Mesodermal cell (in vitro differentiated cells): ENCODE measurements around the gene FURIN.
"Not testable (repeated sequence)": the region's sequence is repeated elsewhere in the genome, so short reads cannot be mapped to it uniquely, and the experiment has no call there.

Source experiments
- H3K27ac ChIP-seq: 2 replicates; pipeline ENCODE4 v1.7.0; 2013; ENCODE audit warnings: mild to moderate bottlenecking, low read depth, low read length, moderate library complexity; ENCODE audit not compliant: severe bottlenecking
- H3K36me3 ChIP-seq: 2 replicates; pipeline ENCODE4 v1.7.1; 2013; ENCODE audit warnings: mild to moderate bottlenecking, low read length, moderate library complexity; ENCODE audit not compliant: control insufficient read depth, insufficient read depth
- H3K4me1 ChIP-seq: one replicate; pipeline ENCODE4 v1.7.1; 2013; ENCODE audit warnings: mild to moderate bottlenecking, low read length; ENCODE audit not compliant: insufficient read depth, control insufficient read depth, poor library complexity, severe bottlenecking
- H3K4me3 ChIP-seq: 2 replicates; pipeline ENCODE4 v1.7.0; 2013; ENCODE audit warnings: low read length, control low read depth, mild to moderate bottlenecking; ENCODE audit not compliant: insufficient read depth, poor library complexity, severe bottlenecking; ENCODE audit errors: extremely low read depth
- H3K9me3 ChIP-seq: 2 replicates; pipeline ENCODE4 v1.7.1; 2013; ENCODE audit warnings: mild to moderate bottlenecking, low read length, moderate library complexity; ENCODE audit not compliant: control insufficient read depth
- WGBS, 2 experiments: methylation state at CpG; one replicate each; pipeline ENCODE4 v1.1.5; 2013; ENCODE audit warnings: missing lambda C conversion rate in 2 of 2; ENCODE audit not compliant: insufficient coverage in 2 of 2; 5-methylcytosine and 5-hydroxymethylcytosine counted together

Gene FURIN

GRCh38 chr15:90918835-90919234 is 50.4 kb downstream of the FURIN start:
- H3K9me3 ChIP-seq: no peaks in the 10 kb centered on the region
- H3K36me3 ChIP-seq: peaks cover 30% of the 10 kb centered on the region
- H3K4me1 ChIP-seq: peaks cover 10% of the 10 kb centered on the region
- 96 to 98% methylated on average over 6 of the region's 6 CpGs for WGBS, 2 experiments
- no peak overlapping the region for H3K27ac ChIP-seq
- H3K4me3 ChIP-seq: no peak overlapping the region

GRCh38 chr15:90921887-90922286 is 53.5 kb downstream of the FURIN start:
- Histone ChIP-seq H3K9me3 (no peaks in the 10 kb centered on the region), H3K36me3 (peaks cover 30% of the 10 kb centered on the region), H3K4me3 (no peak overlapping the region), H3K4me1 (no peaks in the 10 kb centered on the region), H3K27ac (no peak overlapping the region)
- WGBS, 2 experiments: 100% methylated on average over 1 of the region's 4 CpGs; no CpG with 5 or more reads in 1 of the 2 experiments

GRCh38 chr15:90922712-90923322 is 54.4 kb downstream of the FURIN start:
- 90 to 96% methylated on average over 4 to 5 of the region's 7 CpGs for WGBS, 2 experiments
- not testable (repeated sequence) for H3K27ac ChIP-seq, H3K4me1 ChIP-seq

GRCh38 chr15:90924375-90924774 is 56.0 kb downstream of the FURIN start:
- Histone ChIP-seq H3K9me3 (no peaks in the 10 kb centered on the region), H3K36me3 (peaks cover 18% of the 10 kb centered on the region), H3K4me3 (no peak overlapping the region), H3K4me1 (no peaks in the 10 kb centered on the region), H3K27ac (no peak overlapping the region)
- 92 to 98% methylated on average over 4 of the region's 5 CpGs for WGBS, 2 experiments

More at GRCh38 chr15:90922712-90923322, 54.4 kb downstream of the FURIN start:
- H3K4me3 ChIP-seq, H3K9me3 ChIP-seq: not testable (repeated sequence)
- peaks cover 30% of the 10 kb centered on the region for H3K36me3 ChIP-seq

GRCh38 chr15:90926766-90927165 is 58.4 kb downstream of the FURIN start:
- not testable (repeated sequence) for H3K4me1 ChIP-seq
- WGBS, 2 experiments: 95 to 96% methylated on average over 9 of the region's 10 CpGs

GRCh38 chr15:90928106-90928505 is 59.7 kb downstream of the FURIN start:
- not testable (repeated sequence) for H3K4me3 ChIP-seq, H3K9me3 ChIP-seq, H3K27ac ChIP-seq, H3K4me1 ChIP-seq, H3K36me3 ChIP-seq
- WGBS, 2 experiments: 87 to 93% methylated on average over 4 to 6 of the region's 7 CpGs

More at GRCh38 chr15:90926766-90927165, 58.4 kb downstream of the FURIN start:
- H3K9me3 ChIP-seq, H3K36me3 ChIP-seq, H3K27ac ChIP-seq, H3K4me3 ChIP-seq: not testable (repeated sequence)

- WGBS, 2 experiments: 95 to 96% methylated on average over 16 of the region's 21 CpGs
- H3K4me3 ChIP-seq: no peak overlapping the region
These were observed 61.0 kb downstream of the FURIN start for GRCh38 chr15:90929246-90930019.

GRCh38 chr15:90930861-90931574 is 62.6 kb downstream of the FURIN start:
- Histone ChIP-seq H3K27ac (no peak overlapping the region), H3K4me1 (peaks cover 9% of the 10 kb centered on the region), H3K4me3 (peak overlapping the region; percentile 81), H3K36me3 (no peaks in the 10 kb centered on the region), H3K9me3 (no peaks in the 10 kb centered on the region)
- 94 to 95% methylated on average over 14 of the region's 15 CpGs for WGBS, 2 experiments

More at GRCh38 chr15:90929246-90930019, 61.0 kb downstream of the FURIN start:
- Histone ChIP-seq H3K36me3 (no peaks in the 10 kb centered on the region), H3K9me3 (no peaks in the 10 kb centered on the region), H3K4me1 (peaks cover 4% of the 10 kb centered on the region), H3K27ac (no peak overlapping the region)

GRCh38 chr15:90931575-90931827 is 63.1 kb downstream of the FURIN start:
- peaks cover 13% of the 10 kb centered on the region for H3K4me1 ChIP-seq
- no peaks in the 10 kb centered on the region for H3K9me3 ChIP-seq
- 27 to 32% methylated on average over 5 to 6 of the region's 6 CpGs for WGBS, 2 experiments
- H3K36me3 ChIP-seq: peaks cover 2% of the 10 kb centered on the region
- no peak overlapping the region for H3K27ac ChIP-seq
- peak overlapping the region; percentile 81 for H3K4me3 ChIP-seq

- H3K9me3 ChIP-seq: no peaks in the 10 kb centered on the region
- 0 to 1% methylated on average over 37 to 41 of the region's 52 CpGs for WGBS, 2 experiments
- H3K27ac ChIP-seq: no peak within 1 kb of the TSS
- H3K4me3 ChIP-seq: peak within 1 kb of the TSS; percentile 81
- H3K4me1 ChIP-seq: peaks cover 13% of the 10 kb centered on the region
- peaks cover 8% of the 10 kb centered on the region for H3K36me3 ChIP-seq
These were observed 63.7 kb downstream of the FURIN start, which contains the start of gene HDDC3 for GRCh38 chr15:90931828-90932659. TSS of gene HDDC3 (minus strand) at chr15:90932549. CDS start at chr15:90932540, 9 bp downstream.
